ENCODE data around the gene LANCL2. TPM values are rescaled to one million over a fixed set of nuclear protein-coding genes. Genes with fewer than 3 reads are reported as not detected.

The LANCL2 gene
- total RNA-seq, 1 experiment from 2014 or later, result 14.3 TPM

DNA sequence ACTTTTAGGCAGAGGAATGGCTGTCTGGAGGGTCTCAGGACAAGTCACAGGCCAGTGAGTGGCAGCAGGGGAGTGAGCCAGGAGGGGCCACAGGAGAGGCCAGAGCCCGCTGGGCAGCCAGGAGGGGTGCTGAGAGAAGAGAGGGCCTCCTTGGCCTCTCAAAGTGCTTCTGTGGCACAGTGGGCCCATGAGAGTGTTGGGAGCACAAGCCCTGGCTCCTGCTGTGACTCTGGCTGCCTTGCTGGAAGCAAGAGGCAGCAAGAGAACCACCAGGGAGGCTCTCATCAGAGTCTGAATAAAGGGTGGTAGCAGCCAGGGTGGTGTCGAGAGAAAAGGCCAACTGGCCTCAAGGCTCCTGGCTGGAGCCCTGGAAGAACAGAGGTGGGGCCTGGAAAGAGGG, 116.0 kb downstream of the LANCL2 start:
- no peak for DNase-seq (ENCODE audit: unreplicated experiment)
- no peaks in the 10 kb centered on the region for H3K9me3 Mint-ChIP-seq (ENCODE audit: unreplicated experiment)
- H3K4me3 Mint-ChIP-seq (ENCODE audit: unreplicated experiment), result no peak overlapping the region
- CTCF ChIA-PET, result no interaction called here
- no TSS peak for BruUV-seq (replicated peaks)
- no peak overlapping the region for H3K27ac Mint-ChIP-seq (ENCODE audit: low read depth, unreplicated experiment)
- intact Hi-C loops (cut with micrococcal nuclease), result no loop called here
- H3K36me3 Mint-ChIP-seq (ENCODE audit: insufficient read depth, unreplicated experiment), result peaks cover 29% of the 10 kb centered on the region
- POLR2A ChIA-PET, result no interaction called here
- TF ChIP-seq, protein P1, sequence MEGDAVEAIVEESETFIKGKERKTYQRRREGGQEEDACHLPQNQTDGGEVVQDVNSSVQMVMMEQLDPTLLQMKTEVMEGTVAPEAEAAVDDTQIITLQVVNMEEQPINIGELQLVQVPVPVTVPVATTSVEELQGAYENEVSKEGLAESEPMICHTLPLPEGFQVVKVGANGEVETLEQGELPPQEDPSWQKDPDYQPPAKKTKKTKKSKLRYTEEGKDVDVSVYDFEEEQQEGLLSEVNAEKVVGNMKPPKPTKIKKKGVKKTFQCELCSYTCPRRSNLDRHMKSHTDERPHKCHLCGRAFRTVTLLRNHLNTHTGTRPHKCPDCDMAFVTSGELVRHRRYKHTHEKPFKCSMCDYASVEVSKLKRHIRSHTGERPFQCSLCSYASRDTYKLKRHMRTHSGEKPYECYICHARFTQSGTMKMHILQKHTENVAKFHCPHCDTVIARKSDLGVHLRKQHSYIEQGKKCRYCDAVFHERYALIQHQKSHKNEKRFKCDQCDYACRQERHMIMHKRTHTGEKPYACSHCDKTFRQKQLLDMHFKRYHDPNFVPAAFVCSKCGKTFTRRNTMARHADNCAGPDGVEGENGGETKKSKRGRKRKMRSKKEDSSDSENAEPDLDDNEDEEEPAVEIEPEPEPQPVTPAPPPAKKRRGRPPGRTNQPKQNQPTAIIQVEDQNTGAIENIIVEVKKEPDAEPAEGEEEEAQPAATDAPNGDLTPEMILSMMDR (IDR thresholded peaks at IDR 0.05; ENCODE audit: unreplicated experiment), result no peak
- H3K27me3 Mint-ChIP-seq (ENCODE audit: insufficient read depth, unreplicated experiment), result no peaks in the 10 kb centered on the region
- H3K4me1 Mint-ChIP-seq (ENCODE audit: insufficient read depth, unreplicated experiment), result no peaks in the 10 kb centered on the region

DNA sequence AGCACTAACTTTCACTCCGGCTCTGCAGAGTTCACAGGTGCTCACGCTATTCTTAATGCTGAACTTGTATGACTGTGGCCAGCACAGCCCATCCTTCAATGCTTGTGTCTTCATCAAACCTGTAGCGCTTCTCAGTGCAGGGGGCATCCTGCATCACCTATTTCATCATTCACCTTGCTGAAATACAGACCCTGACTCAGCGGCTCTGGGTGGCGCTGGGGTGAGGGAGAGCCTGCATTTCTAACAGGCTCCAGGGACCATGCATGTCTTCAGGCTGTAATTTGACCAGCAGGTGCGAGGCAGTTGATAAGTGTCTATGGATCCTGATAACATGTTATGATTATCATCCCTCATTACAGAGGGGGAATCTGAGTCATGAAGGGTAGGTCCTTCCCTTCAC, 117.9 kb downstream of the LANCL2 start:
- CTCF ChIA-PET, result no interaction called here
- POLR2A ChIA-PET, result no interaction called here
- TF ChIP-seq, protein P1 (IDR thresholded peaks at IDR 0.05; ENCODE audit: unreplicated experiment), result no peak
- DNase-seq (ENCODE audit: unreplicated experiment), result no peak
- Mint-ChIP-seq H3K9me3 (ENCODE audit: unreplicated experiment) (no peaks in the 10 kb centered on the region), H3K27ac (ENCODE audit: low read depth, unreplicated experiment) (no peak overlapping the region), H3K4me3 (ENCODE audit: unreplicated experiment) (no peak overlapping the region), H3K4me1 (ENCODE audit: insufficient read depth, unreplicated experiment) (no peaks in the 10 kb centered on the region), H3K27me3 (ENCODE audit: insufficient read depth, unreplicated experiment) (no peaks in the 10 kb centered on the region), H3K36me3 (ENCODE audit: insufficient read depth, unreplicated experiment) (peaks cover 21% of the 10 kb centered on the region)
- intact Hi-C loops (cut with micrococcal nuclease), result no loop called here
- BruUV-seq (replicated peaks), result no TSS peak

Other genes starting within 250 kb of the LANCL2 start
- gene VOPP1, start 207.2 kb downstream of the LANCL2 start, total RNA-seq (2022), result 29.2 and 35.7 TPM in 2 replicates

Measured in MCF 10A (cell line).